GM20000 (cell line): ENCODE measurements around the gene EMX2.

Experiments
- DNase-seq: peaks from one replicate; pipeline ENCODE4 v3.0.0; 2012; ENCODE audit warnings: low spot score
- CTCF ChIP-seq: IDR thresholded peaks from 2 replicates; pipeline ENCODE4 v1.5.1; 2012; ENCODE audit warnings: mild to moderate bottlenecking, control low read depth; ENCODE audit errors: extremely low read depth, missing control alignments

Gene EMX2

GRCh38 chr10:117537436-117537903 is 5.1 kb upstream of the EMX2 start:
- peak; percentile 79 for DNase-seq
- peak; percentile 45 for TF ChIP-seq CTCF

GRCh38 chr10:117537904-117538524 is 4.5 kb upstream of the EMX2 start:
- no peak for TF ChIP-seq CTCF
- DNase-seq: peak; percentile 74

- no peak for TF ChIP-seq CTCF
- DNase-seq: no peak
Measured at GRCh38 chr10:117539361-117539773, 3.2 kb upstream of the EMX2 start.

- no peak for TF ChIP-seq CTCF
- DNase-seq: no peak
Measured at GRCh38 chr10:117539903-117540639, 2.5 kb upstream of the EMX2 start.

GRCh38 chr10:117540640-117541404 is 1.7 kb upstream of the EMX2 start:
- no peak for TF ChIP-seq CTCF
- DNase-seq: peak; percentile 33

GRCh38 chr10:117541405-117541908 is 1.1 kb upstream of the EMX2 start:
- no peak for DNase-seq
- no peak for TF ChIP-seq CTCF
